HG03066 (cell line): ENCODE data around the gene TSPAN11.

ENCODE experiments used
- ATAC-seq: cut with Tn5 transposase; IDR thresholded peaks from one replicate; pipeline ENCODE4 v1.9.1; 2021; ENCODE audit warnings: low read depth; ENCODE audit not compliant: unreplicated experiment

Gene TSPAN11

DNA sequence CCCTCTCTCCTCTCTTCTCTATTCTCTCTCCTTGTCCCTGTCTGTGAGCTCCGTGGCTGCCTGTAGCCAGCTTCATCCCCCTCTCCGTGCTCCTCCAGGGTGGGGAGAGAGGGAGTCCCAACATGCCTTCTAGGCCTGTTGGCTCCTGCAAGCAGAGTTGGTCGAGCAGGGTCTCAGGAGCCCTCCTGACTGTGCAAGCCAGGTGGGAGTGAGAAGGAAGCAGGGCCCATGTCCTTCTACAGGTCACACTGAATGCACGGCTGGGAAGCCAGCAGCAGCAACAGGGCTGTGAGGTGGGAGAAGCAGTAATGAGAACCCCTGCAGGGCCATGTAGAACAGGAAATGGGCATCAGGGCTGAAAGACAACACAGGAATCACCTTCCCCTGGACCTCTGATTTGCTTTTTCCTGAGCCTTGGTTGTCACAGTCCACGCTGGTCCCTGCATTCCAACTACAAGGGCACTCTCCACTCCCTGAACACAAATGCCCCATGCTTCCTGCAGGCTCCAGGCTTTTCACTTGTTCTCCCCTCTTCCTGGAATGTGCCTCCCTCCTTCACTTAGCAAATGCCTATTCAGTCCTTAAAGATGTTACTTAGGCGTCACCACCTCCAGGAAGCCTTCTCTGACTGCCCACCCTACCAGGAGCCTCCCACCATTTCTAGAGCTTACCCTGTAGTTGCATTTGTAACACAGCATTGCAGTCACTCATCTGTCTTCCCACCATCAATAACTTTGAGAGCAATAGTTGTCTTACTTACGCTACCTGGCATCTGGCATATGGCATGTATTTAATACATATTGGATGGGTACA lies 51.2 kb downstream of the TSPAN11 start:
- no peak for ATAC-seq

GRCh38 chr12:30978639-30979038 lies 52.1 kb downstream of the TSPAN11 start:
- ATAC-seq = no peak

GRCh38 chr12:30979371-30980259 lies 53.1 kb downstream of the TSPAN11 start:
- no peak for ATAC-seq

- no peak for ATAC-seq
Observed at GRCh38 chr12:30980955-30981662, 54.6 kb downstream of the TSPAN11 start.

DNA sequence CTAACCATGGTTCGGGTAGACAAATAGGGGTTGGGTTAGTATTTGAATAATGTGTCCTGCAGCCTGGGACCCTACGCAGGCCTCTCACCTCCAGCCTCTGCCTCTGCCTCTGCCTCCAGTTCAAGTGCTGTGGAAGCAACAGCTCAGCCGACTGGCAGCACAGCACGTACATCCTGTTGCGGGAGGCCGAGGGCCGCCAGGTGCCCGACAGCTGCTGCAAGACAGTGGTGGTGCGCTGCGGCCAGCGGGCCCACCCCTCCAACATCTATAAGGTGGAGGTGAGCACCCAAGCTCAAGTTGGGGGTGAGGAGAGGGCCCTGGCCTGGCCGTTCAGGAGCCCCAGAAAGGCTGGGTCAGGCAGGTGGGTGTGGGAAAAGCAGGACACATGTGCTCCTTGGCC lies 55.9 kb downstream of the TSPAN11 start:
- ATAC-seq = no peak

DNA sequence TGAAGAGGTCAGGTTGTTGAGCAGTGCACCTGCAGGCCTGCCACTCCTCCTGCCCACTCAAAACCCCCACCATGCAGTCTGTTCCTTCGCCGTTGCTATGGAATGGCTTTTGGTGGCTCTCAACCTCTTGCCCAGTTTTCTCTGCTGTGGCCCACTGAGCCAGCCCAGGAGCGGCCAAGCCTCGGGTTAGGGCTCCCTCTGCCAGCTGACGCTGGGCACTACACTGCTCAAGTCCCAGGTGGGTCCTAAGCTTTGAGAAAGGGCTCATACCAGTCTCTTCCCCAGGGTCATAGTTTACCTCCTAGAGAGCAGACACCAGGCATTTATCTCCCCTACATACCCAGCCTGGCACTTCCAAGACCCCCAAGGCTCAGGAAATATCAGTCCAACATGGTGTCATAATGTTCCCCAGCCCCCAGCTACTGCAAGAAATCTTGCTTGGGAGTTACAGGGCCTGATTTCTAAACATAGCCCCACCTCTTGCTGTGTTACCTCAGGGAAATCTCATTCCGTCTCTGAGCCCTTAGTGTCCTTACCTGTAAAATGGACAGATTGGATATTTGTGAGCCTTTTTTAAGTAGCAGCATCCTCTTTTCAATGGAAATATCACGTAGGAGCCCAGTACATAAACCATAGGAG lies 59.4 kb downstream of the TSPAN11 start:
- ATAC-seq = no peak

GRCh38 chr12:30988086-30988485 lies 61.5 kb downstream of the TSPAN11 start:
- ATAC-seq = no peak

- no peak for ATAC-seq
Observed at GRCh38 chr12:30988646-30989286, 62.2 kb downstream of the TSPAN11 start.

DNA sequence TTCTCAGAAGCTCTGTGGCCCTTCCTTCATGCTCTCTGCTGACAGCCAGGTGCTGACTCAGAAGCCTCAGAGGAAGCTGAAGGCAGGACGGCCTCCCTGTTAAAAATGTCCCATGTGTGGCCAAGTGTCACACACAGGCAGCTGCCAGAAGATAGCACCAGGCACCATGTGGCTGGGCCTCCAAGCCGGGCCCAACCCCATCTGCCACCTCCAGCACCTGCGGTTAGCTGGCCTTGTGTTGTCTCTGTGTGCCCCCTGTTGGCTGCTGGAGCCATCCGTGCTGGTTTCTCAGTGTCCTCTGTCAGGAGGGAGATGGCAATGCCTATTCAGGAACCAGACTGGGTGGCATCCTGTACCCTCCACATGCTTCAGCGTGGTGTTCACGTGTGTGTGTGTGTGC lies 63.2 kb downstream of the TSPAN11 start:
- no peak for ATAC-seq

DNA sequence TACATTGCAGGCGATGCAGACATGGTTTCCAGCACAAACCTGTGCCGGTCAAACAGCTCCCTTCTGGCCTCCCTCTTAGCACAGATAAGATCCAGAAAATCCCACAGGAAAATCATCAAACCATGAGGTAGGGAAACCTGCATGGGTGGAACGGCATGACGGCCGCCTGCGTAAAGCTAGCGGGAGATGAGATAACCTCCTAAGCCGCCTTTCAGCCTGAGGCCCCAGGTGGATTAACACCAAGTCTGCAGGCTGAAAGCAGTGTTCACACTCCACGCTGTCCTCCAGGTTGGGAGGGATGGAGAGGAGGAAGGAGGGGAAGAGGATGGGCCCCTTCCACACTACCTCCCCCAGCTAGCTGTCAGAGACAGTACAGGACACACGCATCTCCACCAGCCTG lies 63.8 kb downstream of the TSPAN11 start:
- no peak for ATAC-seq

DNA sequence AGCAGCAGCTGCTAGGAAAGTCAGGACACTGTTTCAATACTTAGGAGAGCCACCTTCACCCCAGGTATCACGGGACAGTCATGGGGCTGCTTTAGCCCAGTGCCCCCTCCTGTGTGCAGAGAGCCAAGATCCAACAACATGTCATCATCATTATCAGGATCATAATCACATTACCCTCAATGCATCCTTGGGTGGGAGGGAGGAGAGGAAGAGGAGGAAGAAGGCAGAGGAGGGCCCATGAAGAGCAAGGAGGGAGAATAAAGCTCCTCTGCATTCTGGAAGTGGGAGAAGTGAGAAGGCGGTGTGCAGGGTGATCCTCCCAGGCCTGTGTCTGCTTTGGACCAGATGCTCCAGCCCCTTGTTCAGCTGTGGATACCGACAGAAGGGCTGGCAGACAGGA lies 64.2 kb downstream of the TSPAN11 start:
- no peak for ATAC-seq

- no peak for ATAC-seq
Observed at GRCh38 chr12:30991466-30991865, 64.9 kb downstream of the TSPAN11 start.

DNA sequence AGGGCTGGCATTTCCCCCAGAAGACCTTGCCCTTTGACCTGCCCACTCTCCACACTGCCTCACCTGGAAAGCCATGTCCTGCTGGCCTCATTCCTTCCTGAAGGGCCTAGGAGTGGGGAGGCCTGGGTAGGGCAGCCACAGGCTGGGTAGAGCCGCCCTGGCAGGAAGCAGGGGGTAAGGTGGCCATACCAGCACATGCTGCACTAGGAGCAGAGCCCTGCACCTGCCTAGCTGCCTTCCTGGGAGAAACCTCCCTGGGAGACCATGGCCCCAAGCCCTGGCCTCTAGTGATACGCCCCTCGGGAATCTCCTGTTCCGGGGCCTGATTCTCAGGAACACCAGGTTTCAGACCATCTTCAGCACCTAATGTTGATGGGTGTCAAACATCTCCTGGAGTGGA lies 65.8 kb downstream of the TSPAN11 start:
- no peak for ATAC-seq

DNA sequence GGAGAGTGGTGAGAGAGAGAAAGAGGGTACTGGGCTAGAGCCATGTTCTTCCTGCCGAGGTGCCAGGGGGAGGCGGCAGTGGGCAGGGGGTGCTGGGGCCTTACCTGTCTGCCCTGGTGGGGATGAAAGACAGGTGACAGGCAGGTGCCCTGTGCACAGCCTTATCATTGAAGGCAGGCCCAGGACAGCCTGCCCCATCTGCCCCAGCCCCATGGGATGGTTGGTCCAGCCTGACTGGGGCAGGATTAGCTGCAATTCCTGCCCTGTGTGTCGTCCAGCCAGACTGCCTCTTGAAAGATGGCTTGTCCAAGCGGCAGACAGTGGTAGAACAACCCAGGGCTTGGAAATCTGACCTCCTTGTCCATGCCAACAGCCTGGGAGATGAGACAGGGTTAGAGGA lies 67.2 kb downstream of the TSPAN11 start:
- no peak for ATAC-seq

DNA sequence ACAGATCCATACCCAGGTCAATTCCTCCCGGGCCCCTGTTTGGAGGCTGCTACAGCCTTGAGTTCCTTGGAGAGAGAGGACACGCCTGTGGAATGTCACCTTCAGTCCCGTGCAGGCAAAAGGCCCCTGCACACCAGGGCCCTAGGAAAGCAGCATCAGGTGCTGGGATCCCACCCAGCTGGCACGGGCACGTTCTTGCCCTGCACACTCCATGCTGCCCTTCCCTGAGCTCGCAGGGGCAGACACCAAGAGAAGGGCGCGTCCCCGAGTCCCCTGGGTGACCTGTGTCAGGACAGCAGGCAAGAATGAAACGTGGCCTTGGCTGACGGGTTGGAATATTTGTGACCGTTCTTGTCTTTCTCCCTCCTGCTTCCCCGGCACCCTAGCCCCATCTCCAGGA lies 67.7 kb downstream of the TSPAN11 start:
- ATAC-seq = no peak

DNA sequence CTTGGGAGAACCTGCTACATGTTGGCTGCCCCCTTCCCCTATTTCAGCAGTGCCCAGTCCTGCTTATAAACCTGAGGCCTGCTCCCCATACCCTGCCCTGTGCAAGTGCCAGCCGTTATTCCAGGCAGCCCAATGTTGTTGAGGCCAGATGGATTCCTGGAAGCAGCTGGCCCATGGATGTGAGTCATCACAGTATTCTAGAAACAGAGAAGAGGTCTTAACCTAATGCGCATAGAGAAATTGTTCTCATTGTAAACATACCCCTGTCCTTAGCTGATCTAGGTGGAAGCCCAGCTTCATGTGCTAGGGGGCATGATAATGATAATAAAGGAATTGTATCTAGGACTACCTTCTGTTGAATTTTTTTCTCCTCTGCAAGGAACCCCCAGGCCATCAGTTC lies 69.7 kb downstream of the TSPAN11 start:
- ATAC-seq = no peak

- ATAC-seq = no peak
Observed at GRCh38 chr12:30996752-30997151, 70.2 kb downstream of the TSPAN11 start.

DNA sequence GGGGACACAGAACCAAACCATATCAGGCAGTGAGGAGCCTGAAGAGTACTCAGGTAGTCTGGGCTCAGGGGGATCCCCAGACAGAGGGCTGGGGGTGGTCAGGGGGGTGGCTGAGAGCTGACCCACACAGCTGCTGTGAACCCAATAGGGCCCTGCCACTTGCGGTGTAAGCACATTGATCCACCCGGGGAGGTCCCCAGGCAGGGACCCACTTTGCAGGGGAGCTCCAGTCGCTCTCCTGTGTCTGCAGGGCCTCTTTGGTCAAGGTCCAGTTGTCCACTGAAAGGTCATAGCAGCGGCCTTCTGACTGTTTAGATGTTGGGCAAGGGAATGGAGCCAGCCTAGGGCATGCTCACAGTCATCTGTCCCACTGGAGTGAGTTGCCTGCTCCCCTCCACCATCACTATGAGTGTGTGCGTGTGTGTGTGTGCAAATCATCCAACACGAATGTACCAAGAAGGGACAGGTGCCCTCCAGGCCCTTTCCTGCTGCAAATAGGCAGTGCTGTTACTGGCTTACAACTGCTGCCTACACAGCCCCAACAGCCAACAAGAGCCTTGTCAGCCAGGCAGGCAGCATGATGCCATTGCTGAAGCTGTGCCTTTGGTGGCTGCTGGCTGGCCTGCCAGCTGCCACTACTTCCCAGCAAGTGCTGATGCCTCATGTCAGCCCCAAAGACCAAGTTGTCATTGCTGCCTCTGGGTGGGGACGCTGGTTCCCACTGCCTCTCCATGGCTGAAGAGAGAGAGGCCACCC lies 71.3 kb downstream of the TSPAN11 start:
- no peak for ATAC-seq

DNA sequence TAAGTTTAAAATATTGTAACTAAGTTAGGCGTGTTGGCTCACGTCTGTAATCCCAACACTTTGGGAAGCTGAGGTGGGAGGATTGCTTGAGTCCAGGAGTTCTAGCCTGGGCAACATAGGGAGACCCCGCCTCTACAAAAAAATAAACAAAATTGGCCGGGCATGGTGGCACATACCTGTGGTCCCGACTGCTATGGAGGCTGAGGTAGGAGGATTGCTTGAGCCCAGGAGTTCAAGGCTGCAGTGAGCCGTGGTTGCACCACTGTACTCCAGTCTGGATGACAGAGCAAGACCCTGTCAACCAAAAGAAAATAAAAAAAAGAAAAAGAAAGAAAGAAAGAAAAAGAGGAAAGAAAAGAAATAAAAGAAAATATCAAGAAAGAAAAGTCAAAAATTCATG lies 72.5 kb downstream of the TSPAN11 start:
- no peak for ATAC-seq
